GM18517 (cell line): ENCODE data around the gene AGBL3.
"Not testable (repeated sequence)": the region's sequence is repeated elsewhere in the genome, so short reads cannot be mapped to it uniquely, and the experiment has no call there.

Experiments
- ATAC-seq: cut with Tn5 transposase; IDR thresholded peaks from one replicate; pipeline ENCODE4 v1.9.1; 2021; ENCODE audit warnings: mild to moderate bottlenecking, moderate library complexity; ENCODE audit not compliant: unreplicated experiment

AGBL3 gene

GRCh38 chr7:135074531-135074930, 88.2 kb downstream of the AGBL3 start:
- no peak for ATAC-seq

DNA sequence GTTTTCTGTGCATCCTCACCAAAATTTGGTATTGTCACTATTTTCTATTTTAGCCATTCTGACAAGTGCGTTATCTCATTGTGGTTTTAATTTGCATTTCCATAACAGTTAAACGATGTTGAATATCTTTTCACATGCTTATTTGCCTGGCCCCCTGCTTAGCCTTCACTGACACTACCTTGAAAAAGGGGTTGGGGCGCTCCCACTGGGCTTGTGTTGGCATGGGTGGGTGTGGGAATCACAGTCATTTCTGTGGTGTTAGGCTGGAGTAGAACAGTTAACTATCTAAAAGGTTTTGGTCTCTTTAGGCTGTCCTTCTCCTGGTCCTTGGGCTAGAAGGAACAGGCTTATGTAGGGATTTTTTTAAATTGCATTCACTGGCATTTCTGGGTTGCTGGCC, 89.4 kb downstream of the AGBL3 start:
- ATAC-seq, result no peak

DNA sequence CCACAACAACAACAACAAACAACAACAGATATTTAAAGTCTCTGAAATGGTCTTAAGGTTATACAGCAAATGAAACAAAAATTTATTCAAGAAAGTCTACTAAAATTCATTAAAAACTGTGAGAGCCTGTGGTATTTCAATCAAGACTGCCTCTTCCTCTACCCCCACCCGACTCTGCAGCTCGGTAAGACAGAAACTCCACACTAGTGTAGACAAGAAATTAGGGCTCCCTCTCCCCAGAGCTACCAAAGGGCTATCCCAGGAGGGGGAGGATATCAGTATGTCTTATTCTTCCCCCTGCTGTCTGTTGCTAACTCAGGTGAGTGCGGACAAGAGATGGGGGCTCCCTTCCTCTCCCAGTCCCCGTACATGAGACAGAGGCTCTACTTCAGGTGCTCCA, 90.6 kb downstream of the AGBL3 start:
- no peak for ATAC-seq

DNA sequence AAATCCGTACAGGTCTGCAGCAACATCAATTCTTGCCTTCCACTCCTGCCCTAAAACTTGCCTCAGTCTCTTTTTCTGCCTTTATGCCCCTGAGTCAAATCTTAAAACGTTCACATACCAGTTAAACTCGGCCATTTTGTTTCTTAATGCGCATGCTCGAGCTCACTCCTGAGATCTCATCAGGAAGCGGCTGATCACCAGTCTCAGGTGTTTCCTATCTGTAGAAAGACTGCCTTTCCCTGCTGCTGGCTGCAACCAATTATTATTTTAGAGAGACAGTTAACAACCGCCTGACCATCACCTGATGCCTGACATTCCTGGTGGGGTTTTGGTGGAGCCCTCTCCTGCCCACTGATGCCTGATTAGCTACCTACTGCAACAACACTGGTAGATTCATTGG, 91.3 kb downstream of the AGBL3 start:
- ATAC-seq, result no peak

DNA sequence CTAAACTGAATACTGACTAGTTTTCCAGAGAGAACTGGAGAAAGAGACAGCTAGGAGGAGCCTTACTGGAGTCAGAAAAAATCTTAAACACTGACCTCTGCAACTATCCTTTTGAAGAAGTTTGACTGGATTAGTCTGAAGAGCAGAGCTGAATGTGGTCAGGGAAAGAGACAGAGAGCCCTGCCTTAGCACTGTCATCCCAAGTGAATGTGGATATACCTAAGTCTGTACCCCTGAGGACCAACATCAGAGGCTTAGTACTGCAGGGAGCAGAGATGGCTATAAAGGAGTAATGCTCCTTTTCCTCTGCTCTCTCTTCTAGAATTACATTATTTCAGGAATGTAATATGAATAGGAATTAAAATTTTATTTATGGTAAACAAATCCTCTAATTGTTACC, 91.7 kb downstream of the AGBL3 start:
- ATAC-seq, result no peak

- no peak for ATAC-seq
These were observed 92.8 kb downstream of the AGBL3 start for GRCh38 chr7:135079068-135079467.

GRCh38 chr7:135083005-135083404, 96.7 kb downstream of the AGBL3 start:
- ATAC-seq, result no peak

- no peak for ATAC-seq
These were observed 102.3 kb downstream of the AGBL3 start for GRCh38 chr7:135088566-135088965.

- no peak for ATAC-seq
These were observed 105.4 kb downstream of the AGBL3 start for GRCh38 chr7:135091717-135092116.

GRCh38 chr7:135094472-135095237, 108.3 kb downstream of the AGBL3 start:
- ATAC-seq, result no peak

GRCh38 chr7:135095450-135095849, 109.1 kb downstream of the AGBL3 start:
- ATAC-seq, result no peak

- no peak for ATAC-seq
These were observed 112.1 kb downstream of the AGBL3 start for GRCh38 chr7:135098391-135098790.

DNA sequence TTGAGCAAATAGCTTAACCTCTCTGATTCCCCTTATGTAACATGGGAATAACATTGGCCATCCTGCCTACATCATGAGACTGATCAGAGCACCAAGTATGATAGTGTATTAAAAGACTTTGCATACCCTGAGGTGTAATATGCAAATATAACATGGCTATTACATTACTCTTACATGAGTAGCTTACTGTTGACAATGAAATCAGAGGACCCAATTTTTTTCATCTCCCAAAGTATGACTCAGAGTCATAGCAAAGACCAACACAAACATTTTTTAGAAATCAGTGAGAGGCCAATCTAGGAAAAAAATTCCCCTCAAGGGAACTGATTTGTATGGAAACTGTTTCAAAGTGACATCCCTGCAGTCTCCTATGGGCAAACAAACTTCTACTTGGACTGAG, 114.5 kb downstream of the AGBL3 start:
- ATAC-seq, result no peak

GRCh38 chr7:135102372-135102771, 116.1 kb downstream of the AGBL3 start:
- ATAC-seq, result peak; percentile 82

DNA sequence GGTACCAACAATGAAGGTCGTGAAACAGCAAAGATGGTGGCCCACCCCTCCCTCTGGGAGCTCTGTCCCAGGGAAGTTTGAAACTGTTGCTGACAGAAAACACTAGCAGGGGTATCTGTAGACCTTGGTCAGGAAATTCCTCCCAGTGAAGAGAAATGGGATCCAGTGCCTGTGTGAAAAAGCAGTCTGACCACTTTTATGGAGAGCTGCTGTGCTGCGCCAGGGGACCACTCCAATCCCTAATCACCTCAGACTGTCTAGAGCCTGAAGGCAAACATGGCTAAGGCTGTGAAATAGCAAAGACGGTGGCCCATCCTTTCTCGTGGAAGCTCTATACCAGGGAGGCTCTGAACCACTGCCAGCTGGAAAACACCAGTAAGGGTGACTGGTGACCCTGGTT, 123.3 kb downstream of the AGBL3 start:
- ATAC-seq, result no peak

DNA sequence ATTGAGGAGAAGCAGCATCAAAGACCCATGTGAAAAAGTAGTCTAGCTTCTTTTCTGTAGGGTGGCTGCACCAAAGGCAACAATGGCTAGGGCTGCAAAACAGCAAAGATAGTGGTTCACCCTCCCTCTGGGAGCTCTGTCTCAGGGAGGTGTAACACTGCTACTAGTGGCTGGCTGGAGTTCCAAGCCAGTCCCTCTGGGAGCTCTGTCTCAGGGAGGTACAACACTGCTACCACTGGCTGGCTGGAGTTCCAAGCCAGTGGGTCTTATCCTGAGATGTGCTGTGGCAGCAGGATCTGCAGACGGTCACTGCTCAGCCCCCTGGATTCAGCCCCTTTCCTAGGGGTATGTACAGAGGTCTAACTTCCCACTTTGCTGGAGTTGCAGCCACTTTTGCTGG, 123.7 kb downstream of the AGBL3 start:
- ATAC-seq, result no peak

DNA sequence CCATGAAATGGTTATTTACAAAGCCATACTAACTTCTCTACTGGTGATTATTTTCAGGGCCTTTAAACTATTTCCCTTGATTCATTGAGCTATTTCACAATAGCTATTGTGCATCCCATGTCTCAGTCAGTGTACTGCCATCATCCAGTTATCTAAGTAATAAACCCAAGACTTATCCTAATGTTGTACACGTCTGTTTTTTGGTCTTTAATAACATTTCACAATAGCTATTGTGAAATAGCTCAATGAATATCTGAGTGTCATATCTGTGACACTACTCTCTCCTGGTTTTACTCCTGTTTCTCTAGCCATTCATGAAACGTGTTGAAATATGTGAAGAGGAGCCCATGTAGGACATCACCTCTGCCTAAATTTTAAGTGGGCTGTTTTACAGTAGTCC, 125.1 kb downstream of the AGBL3 start:
- ATAC-seq, result no peak

DNA sequence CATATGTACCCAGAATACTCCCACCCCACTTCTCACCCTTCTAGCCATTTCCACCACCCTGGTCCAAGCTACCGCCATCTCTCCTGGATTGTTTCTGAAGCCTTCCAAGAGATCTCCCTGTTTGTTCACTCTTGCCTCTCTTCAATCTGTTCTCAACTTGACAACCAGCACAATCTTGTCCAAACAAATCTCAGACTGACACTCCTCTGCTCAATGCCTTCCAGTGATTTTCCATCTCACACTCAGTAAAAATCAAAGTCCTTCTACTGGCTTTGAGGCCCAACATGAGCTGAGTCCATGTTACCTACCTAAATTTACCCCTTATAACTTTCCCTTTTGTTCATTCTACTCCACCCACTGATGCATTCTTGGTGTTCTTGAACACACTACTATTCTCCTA, 128.3 kb downstream of the AGBL3 start:
- no peak for ATAC-seq

- no peak for ATAC-seq
These were observed 130.8 kb downstream of the AGBL3 start for GRCh38 chr7:135117096-135117495.

- ATAC-seq, result no peak
These were observed 135.6 kb downstream of the AGBL3 start for GRCh38 chr7:135121868-135122267.

DNA sequence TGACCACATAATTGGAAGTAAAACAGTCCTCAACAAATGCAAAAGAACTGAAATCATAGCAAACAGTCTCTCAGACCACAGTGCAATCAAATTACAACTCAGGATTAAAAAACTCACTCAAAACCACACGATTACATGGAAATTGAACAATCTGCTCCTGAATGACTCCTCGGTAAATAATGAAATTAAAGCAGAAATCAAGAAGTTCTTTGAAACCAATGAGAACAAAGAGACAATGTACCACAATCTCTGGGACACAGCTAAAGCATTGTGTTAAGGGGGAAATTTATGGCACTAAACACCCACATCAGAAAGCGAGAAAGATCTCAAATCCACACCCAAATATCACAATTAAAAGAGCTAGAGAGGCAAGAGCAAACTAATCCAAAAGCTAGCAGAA, 138.3 kb downstream of the AGBL3 start:
- not testable (repeated sequence) for ATAC-seq

GRCh38 chr7:135128931-135129330, 142.6 kb downstream of the AGBL3 start:
- ATAC-seq, result no peak

GRCh38 chr7:135129579-135129978, 143.3 kb downstream of the AGBL3 start:
- no peak for ATAC-seq
